Measurements from ENCODE around the gene MET. TPM values are rescaled to one million over a fixed set of nuclear protein-coding genes. Genes with fewer than 3 reads are reported as not detected.

MET gene
- total RNA-seq, 2 experiments from 2014 or later, result 0.16 to 0.27 TPM

GRCh38 chr7:116730097-116731022 is 58.4 kb downstream of the MET start:
- no peak overlapping the region for H3K27ac Mint-ChIP-seq
- CTCF ChIA-PET, result no interaction called here

DNA sequence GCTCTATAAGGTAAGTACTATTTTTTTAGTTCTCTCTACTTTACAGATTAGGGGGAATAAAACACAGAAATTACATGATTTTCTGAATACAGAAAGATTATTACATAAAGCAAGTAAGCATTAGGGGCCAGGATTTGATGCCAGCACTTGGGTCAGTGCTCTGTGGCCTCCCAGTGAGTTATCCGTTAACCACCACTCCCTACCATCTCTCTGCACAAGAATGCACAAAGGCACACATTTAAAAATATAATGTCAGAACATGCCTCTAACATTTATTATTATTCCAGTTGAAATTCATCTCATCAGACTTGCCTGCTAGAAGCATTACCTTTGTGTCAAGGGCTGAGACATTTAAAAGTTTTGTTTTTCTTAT is 59.0 kb downstream of the MET start:
- ChIA-PET POLR2A (no interaction called here), CTCF (no interaction called here)
- TF ChIP-seq CTCF (IDR thresholded peaks at IDR 0.05), result no peak
- no peak for ATAC-seq
- Mint-ChIP-seq H3K36me3 (ENCODE audit: low read depth) (no peaks in the 10 kb centered on the region), H3K27ac (no peak overlapping the region), H3K4me3 (no peak overlapping the region), H3K27me3 (peaks cover 10% of the 10 kb centered on the region), H3K4me1 (ENCODE audit: low read depth) (no peaks in the 10 kb centered on the region), H3K9me3 (no peaks in the 10 kb centered on the region)
- DNase-seq, result no peak
- intact Hi-C loops (cut with micrococcal nuclease), result no loop called here

More at GRCh38 chr7:116730097-116731022, 58.4 kb downstream of the MET start:
- ATAC-seq (no peak), DNase-seq (no peak)
- intact Hi-C loops (cut with micrococcal nuclease), result no loop called here
- Mint-ChIP-seq H3K4me3 (no peak overlapping the region), H3K4me1 (ENCODE audit: low read depth) (no peaks in the 10 kb centered on the region), H3K36me3 (ENCODE audit: low read depth) (no peaks in the 10 kb centered on the region), H3K9me3 (no peaks in the 10 kb centered on the region), H3K27me3 (peaks cover 10% of the 10 kb centered on the region)
- TF ChIP-seq CTCF (IDR thresholded peaks at IDR 0.05), result no peak
- POLR2A ChIA-PET, result no interaction called here

- TF ChIP-seq CTCF (IDR thresholded peaks at IDR 0.05), result no peak
- DNase-seq (no peak), ATAC-seq (no peak)
- Mint-ChIP-seq H3K27me3 (peaks cover 10% of the 10 kb centered on the region), H3K4me1 (ENCODE audit: low read depth) (no peaks in the 10 kb centered on the region), H3K9me3 (no peaks in the 10 kb centered on the region), H3K4me3 (no peak overlapping the region), H3K36me3 (ENCODE audit: low read depth) (no peaks in the 10 kb centered on the region), H3K27ac (no peak overlapping the region)
- ChIA-PET CTCF (no interaction called here), POLR2A (no interaction called here)
- intact Hi-C loops (cut with micrococcal nuclease), result no loop called here
Measured at GRCh38 chr7:116731445-116732335, 59.7 kb downstream of the MET start.

DNA sequence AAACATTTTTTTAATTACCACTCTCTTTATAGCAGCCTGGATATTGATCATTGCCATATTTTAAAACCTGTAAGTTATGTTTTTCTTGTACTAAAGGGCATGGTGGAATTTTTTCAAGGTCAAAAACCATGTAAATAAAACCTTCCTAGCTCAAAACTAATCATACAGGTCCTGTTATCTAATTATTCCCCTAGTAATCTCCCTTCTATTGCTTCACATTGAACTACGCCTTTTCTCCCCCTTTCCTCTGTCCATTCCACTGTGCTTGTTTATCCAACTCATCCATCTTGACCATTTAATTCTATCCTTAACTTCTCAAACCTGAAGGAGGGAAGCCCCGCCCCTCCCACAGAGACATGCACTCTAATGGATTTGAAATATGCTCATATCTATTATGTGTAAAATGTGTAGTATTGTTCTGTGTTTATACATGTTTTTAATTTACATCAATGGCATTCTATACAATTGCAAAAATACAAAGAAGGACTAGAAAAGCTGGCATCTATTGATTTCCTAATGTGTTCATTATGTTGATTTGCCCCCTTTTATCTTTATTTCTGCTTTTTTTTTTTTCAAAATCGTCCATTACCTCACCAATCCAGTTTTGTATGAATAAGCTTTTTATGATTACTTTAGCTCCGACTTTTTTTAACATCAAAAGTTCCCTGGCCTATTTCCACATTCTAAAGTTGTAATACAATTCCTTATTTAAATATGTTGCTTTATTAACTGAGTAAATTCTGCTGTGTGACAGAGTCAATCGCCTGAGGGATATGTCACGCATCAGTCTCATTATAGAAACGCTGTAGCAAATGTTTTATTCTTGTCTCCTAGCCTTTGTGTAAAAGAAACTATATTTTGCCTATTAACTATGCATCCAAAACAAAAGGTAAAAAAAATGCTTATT is 61.0 kb downstream of the MET start:
- no peak for ATAC-seq
- CTCF ChIA-PET, result no interaction called here

More for the DNA sequence above, 61.0 kb downstream of the MET start:
- H3K36me3 Mint-ChIP-seq (ENCODE audit: low read depth), result no peaks in the 10 kb centered on the region
- H3K4me3 Mint-ChIP-seq, result no peak overlapping the region
- no peak for DNase-seq
- intact Hi-C loops (cut with micrococcal nuclease), result no loop called here
- TF ChIP-seq CTCF (IDR thresholded peaks at IDR 0.05), result no peak
- peaks cover 11% of the 10 kb centered on the region for H3K27me3 Mint-ChIP-seq
- no peak overlapping the region for H3K27ac Mint-ChIP-seq
- POLR2A ChIA-PET, result no interaction called here
- H3K4me1 Mint-ChIP-seq (ENCODE audit: low read depth), result no peaks in the 10 kb centered on the region
- H3K9me3 Mint-ChIP-seq, result no peaks in the 10 kb centered on the region
